Astrocyte of the cerebellum (primary cell): Measurements from ENCODE around the gene STARD10.

Experiments
- DNase-seq: peaks from one replicate; pipeline ENCODE4 v3.0.0-alpha.2; 2011; ENCODE audit warnings: low read depth
- H3K4me3 ChIP-seq: 2 replicates; pipeline ENCODE4 v1.5.1; 2011; ENCODE audit warnings: mild to moderate bottlenecking, low read depth, low read length, moderate library complexity
- CTCF ChIP-seq: IDR thresholded peaks from 2 replicates; pipeline ENCODE4 v1.5.1; 2012; ENCODE audit warnings: low read length, low read depth, moderate library complexity, mild to moderate bottlenecking; ENCODE audit errors: missing control alignments
- in situ Hi-C: cut with HindIII; loops from 2 replicates; pipeline ENCODE4 v1.10.0; 2017; ENCODE audit warnings: low sequenced_read_pairs

The STARD10 gene

DNA sequence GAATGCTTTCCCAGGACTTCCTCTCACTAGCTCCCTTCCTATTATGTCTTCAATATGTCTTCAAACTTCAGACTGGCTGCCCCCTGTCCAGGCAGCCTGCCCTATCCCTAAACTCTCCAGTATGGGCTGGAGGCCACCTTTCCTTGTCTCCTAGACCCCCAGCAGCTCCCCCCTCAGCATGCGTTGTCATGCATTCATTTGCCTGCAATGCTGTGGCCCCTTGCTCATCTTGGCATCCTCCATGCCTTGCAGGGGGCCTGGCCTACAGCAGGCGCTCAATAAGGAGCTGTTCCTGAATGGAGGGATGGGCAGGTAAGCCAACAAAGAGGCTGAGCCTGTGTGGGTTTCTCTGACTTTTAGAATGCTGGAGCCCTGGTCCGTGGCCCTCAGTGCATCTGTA, 25.3 kb downstream of the STARD10 start:
- TF ChIP-seq CTCF = no peak
- no peak overlapping the region for H3K4me3 ChIP-seq
- in situ Hi-C loops = no loop called here
- DNase-seq = no peak

DNA sequence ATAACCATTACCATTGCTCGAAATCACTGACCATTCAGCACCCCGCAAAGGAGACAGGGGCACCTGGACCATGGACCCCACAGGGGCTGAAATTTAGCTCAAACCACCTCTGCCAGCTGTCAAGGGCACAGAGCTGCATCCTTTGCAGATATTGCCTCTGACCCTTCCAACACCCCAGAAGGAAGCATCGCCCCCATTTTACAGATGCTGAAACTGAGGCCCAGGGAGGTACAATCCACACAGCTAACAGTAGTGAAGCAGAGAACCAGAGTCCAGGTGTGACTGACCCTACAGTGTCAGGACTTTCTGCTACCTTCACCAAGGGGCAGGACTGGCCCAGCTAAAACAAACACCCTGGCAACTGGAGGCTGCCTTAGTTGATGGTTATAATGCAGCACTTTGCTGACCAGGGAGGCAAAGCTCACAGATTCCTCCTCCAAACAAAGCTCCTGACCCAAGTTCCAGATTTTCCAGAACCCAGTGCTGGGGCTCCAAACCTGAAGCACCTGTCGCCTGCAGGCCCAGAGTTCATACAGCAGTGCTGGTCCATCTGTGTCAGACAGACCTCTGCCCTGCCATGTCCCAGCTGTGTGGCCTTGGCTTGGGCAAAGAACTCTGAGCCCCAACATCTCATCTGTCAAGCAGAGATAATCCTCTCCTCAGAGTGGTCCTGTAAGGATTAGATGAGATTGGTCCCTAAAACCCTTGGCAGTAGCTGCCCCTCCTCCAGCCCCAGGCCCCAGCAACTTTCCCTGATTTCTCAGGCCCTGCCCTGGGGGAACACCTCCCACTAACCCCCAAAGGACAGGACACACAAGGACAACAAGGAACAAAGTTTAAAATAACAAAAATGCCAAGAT, 26.4 kb downstream of the STARD10 start:
- in situ Hi-C loops = no loop called here
- TF ChIP-seq CTCF = no peak
- DNase-seq = no peak
- H3K4me3 ChIP-seq = no peak overlapping the region

GRCh38 chr11:72766152-72766902, 27.5 kb downstream of the STARD10 start:
- DNase-seq = no peak
- in situ Hi-C loops = no loop called here
- TF ChIP-seq CTCF = no peak
- no peak overlapping the region for H3K4me3 ChIP-seq

- DNase-seq = no peak
- no peak overlapping the region for H3K4me3 ChIP-seq
- TF ChIP-seq CTCF = no peak
- in situ Hi-C loops = no loop called here
Observed at GRCh38 chr11:72764503-72764902, 29.3 kb downstream of the STARD10 start.

DNA sequence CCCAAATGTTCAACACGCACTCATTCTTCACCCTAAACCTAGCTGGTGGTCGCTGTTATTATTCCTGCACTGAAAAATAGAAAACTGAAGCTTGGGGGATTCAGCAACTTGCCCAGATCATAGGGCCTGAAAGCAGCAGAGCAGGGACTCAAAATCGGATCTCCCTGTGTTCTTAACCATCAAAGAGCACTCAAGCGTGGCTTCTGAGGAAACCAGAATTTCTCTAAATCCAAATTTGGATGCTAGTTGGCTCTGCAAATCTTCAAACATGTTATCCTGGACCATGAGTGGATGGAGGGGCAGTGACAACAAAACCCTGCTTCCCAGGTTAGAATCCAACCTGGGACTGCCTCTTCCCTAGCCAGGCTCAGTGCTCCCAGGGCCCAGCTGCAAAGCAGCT, 30.0 kb downstream of the STARD10 start:
- DNase-seq = no peak
- in situ Hi-C loops = no loop called here
- TF ChIP-seq CTCF = no peak
- H3K4me3 ChIP-seq = no peak overlapping the region

DNA sequence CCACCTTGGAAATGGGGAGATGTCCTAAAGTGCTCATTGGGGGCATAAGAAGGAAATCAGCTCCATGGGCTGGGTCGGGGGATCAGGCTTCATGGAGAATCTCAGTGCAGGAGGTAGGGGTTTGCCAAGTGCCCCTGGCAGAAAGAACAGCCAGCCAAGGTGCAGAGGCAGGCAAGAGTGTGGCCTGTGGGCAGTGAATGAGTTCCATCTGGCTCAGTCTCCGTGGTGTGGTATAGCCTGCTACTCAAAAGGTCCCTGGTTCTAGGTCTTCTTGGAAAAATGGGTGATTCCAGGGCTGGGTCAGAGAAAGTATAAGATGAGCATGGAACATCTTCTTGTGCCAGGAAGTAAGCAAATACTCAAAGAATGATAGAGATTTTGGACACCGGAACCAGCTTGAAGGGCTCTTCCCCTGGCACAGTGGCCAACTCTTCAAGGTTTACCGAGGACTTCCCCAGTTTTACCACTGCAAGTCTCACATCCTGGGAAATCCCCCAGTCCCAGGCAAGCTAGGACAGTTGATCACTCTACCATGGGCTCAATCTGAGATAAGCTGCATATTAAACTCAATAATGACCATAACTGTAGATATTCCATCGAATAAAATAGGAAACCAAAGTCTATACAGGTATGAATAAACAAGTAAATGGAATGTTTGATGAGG, 31.1 kb downstream of the STARD10 start:
- no peak for TF ChIP-seq CTCF
- DNase-seq = no peak
- H3K4me3 ChIP-seq = no peak overlapping the region
- in situ Hi-C loops = no loop called here
